GM10248 (cell line): ENCODE data around the gene CD3G.

ENCODE experiments used
- CTCF ChIA-PET: fragments of 300-600 bp; sonication (Branson Sonifier 250); formaldehyde crosslinking; extraction: SDS; loops from one replicate; lab custom pipeline; 2021; ENCODE audit warnings: antibody characterized with exemption; lab: Yijun Ruan, JAX
- POLR2A ChIA-PET: fragments of 350-650 bp; sonication (Branson Sonifier 250); formaldehyde crosslinking; extraction: SDS; loops from one replicate; lab custom pipeline; 2020; ENCODE audit warnings: antibody characterized with exemption; lab: Yijun Ruan, JAX
- DNase-seq: peaks from one replicate; pipeline ENCODE4 v3.0.0; 2012; ENCODE audit errors: extremely low spot score
- TF ChIP-seq, protein P1 (sequence below): IDR thresholded peaks from 2 replicates; pipeline ENCODE4 v1.5.1; 2012; ENCODE audit warnings: mild to moderate bottlenecking, low read depth; ENCODE audit errors: extremely low read depth, missing control alignments, control extremely low read depth

The CD3G gene

DNA sequence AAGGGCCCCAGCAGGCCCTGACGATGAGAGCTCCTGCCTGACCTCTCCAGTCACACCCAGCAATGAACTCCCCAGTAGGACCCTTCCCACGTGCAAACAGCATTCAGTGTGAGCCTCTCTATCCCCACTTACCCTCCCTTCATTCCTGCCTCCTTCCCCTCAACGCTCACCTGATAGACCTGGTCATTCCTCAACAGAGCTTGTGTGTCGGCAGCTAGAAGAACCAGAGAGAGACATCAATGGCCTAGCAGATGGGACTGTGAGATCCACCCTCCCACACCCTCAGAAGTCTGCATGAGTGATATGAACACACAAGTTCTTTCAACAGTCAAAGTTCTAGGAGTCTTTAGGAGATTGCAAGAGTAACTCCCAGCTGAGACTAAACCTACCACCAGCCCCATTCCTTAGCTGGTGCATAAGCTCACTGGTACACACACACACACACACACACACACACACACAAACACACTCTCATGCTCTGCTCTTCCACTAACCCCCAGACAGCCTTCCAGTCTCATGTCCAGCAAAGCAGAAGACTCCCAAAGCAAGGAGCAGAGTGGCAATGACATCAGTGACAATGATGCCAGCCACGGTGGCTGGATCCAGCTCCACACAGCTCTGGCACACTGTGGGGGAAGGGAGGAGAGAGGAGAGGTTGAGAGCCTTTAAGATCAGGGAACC lies 4.7 kb upstream of the CD3G start:
- POLR2A ChIA-PET, result no interaction called here
- TF ChIP-seq, protein P1, sequence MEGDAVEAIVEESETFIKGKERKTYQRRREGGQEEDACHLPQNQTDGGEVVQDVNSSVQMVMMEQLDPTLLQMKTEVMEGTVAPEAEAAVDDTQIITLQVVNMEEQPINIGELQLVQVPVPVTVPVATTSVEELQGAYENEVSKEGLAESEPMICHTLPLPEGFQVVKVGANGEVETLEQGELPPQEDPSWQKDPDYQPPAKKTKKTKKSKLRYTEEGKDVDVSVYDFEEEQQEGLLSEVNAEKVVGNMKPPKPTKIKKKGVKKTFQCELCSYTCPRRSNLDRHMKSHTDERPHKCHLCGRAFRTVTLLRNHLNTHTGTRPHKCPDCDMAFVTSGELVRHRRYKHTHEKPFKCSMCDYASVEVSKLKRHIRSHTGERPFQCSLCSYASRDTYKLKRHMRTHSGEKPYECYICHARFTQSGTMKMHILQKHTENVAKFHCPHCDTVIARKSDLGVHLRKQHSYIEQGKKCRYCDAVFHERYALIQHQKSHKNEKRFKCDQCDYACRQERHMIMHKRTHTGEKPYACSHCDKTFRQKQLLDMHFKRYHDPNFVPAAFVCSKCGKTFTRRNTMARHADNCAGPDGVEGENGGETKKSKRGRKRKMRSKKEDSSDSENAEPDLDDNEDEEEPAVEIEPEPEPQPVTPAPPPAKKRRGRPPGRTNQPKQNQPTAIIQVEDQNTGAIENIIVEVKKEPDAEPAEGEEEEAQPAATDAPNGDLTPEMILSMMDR, result no peak
- CTCF ChIA-PET, result interaction anchor here (0.9 to 1.8 kb wide), 6 partner anchors 9 to 141 kb away, joined by 3 to 7 read pairs (median 4); partner anchors contain the start of gene UBE4A
- no peak for DNase-seq

DNA sequence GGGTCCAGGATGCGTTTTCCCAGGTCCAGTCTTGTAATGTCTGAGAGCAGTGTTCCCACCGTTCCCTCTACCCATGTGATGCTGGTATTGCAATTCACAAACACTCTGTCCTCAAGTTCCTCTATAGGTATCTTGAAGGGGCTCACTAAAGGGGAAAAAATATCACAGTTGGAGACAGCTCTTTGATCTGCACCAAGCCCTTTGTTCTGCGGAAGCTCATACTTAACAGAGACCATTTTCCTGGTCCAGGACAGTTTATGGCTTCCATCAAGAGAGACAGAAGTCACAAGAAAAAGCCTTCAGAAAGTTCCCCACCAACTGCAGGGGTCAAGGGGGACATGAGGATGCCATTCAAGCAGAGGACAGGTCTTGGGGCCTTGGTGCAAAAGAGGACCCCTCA lies 3.7 kb upstream of the CD3G start:
- no peak for DNase-seq
- TF ChIP-seq, protein P1, result no peak
- ChIA-PET CTCF (interaction anchor here (1.5 to 2.3 kb wide), 4 partner anchors 13 to 142 kb away, joined by 4 to 7 read pairs (median 6); no protein-coding TSS in a partner anchor), POLR2A (no interaction called here)

DNA sequence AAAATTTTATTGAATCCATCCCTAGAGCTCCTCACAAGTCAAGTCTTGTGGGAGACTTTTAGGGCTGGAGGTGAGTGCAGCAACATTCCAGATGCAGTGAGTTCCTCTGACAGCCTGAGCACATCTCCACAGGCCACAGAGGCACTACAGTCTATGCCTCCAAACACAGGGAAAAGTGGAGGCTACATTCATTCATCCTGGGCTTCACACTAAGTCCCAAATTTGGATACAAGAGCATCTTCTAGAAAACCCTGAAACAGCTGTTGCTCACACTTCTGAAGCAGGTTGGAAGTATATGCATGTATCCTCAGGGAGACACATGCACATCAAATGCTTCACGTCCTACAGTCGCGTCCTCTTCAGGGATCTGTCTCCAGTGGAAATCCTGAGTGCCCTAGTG lies 2.9 kb upstream of the CD3G start:
- no peak for DNase-seq
- ChIA-PET CTCF (interaction anchor here (1.4 to 2.3 kb wide), 4 partner anchors 30 to 169 kb away, joined by 3 to 6 read pairs (median 5); no protein-coding TSS in a partner anchor), POLR2A (no interaction called here)
- TF ChIP-seq, protein P1, result no peak

DNA sequence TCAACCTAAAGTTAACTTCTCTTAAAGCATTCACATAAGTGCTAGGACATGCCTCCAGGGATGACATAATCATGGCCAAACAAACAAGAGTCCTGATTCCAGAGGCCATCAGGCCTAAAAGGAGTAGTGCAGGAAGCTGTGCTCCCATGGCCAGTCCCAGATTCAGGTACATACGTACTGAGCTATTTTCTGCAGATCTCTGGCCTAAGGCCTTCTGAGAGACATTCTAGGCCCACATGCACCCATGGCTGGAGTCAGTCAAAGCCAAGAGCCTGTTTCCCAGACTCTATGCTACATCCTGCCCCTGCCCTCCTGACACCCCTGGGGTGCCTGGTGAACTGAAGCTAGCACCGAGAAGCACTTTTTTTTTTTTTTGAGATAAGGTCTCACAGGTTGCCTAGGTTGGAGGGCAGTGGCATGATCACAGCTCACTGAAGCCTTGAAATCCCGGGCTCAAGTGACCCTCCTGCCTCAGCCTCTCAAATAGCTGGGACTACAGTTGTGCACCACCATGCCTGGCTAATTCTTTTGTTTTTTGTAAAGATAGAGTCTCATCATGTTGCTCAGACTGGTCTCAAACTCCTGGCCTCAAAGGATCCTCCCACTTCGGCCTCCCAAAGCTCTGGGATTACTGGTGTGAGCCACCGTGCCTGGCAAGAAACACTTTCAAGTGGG lies 2.2 kb upstream of the CD3G start:
- ChIA-PET CTCF (interaction anchor here (1.1 to 2.3 kb wide), 5 partner anchors 12 to 170 kb away, joined by 3 to 6 read pairs (median 4); no protein-coding TSS in a partner anchor), POLR2A (no interaction called here)
- no peak for DNase-seq
- TF ChIP-seq, protein P1, result no peak

DNA sequence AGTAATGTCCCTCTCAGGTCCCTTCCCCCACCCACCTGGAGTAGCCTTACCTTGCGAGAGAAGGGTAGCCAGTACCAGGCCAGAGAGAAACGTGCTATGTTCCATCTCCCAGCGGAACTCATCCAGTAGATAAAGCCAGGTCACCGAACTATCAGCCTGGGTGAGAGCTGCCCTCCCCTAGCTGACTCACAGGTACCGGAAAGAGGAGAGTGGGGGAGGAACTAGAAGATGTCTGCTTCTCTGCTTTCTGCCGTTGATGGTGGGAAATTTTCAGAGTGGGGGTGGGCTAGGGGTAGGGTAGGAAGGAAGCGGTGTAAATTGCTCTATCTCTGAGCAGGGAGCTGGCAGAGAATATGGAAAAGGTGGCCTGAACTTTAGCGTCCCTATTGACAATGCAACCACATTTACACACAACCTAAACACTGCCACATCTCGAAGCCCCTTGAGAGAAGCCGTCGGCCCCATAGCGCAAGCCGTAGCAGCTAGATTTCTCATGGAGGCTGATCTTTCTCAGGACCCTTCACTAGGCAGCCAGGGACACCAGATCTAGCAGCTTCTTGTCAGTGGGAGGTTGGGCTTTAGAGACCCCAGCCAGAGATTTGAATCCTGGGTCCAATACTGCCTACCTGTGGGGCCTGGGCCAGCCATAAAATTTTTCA lies 1.5 kb upstream of the CD3G start, which contains the start of gene CD3D:
TSS of gene CD3D (minus strand) at position 203 of the 659 bp plus-strand sequence. CDS start at position 105, 98 bp downstream.
- TF ChIP-seq, protein P1, result no peak
- DNase-seq, result no peak
- POLR2A ChIA-PET, result no interaction called here
- CTCF ChIA-PET, result interaction anchor here (1.1 to 2.3 kb wide), 3 partner anchors 11 to 171 kb away, joined by 3 to 6 read pairs (median 4); no protein-coding TSS in a partner anchor

DNA sequence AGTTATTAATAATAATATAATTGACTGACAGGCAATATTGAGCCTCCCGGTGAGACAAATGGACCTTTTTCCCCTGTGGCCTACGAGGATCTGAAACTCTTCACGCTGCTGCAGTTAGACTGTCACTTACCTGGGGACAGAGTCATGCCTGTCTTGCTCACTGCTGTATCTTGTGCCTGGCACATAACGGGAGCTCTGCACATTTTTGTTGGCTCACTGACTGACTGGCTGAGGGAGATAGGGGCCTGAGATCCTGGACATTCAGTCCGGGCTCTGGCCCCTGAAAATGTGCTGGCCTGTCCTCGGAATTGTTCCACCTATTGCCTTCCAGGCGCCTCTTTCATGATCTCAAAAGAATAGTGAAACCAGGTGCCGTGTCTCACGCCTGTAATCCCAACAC lies 896 bp upstream of the CD3G start:
- TF ChIP-seq, protein P1, result no peak
- POLR2A ChIA-PET, result no interaction called here
- no peak for DNase-seq
- CTCF ChIA-PET, result no interaction called here
